HL-60 (cell line): Measurements from ENCODE around the gene RASSF8.

ENCODE experiments used
- DNase-seq, 2 experiments: peaks; one replicate each; pipeline ENCODE4 v3.0.0-alpha.2; 2010 to 2020; ENCODE audit warnings: low read depth in 1 of 2, low spot score in 1 of 2
- H3K27ac ChIP-seq: fragments of 250-450 bp; sonication (Bioruptor Pico); replicated peaks from 2 replicates; pipeline ENCODE4 v1.5.1; 2020; ENCODE audit warnings: mild to moderate bottlenecking, moderate library complexity
- H3K27me3 ChIP-seq: fragments of 250-450 bp; sonication (Bioruptor Pico); 2 replicates; pipeline ENCODE4 v1.5.1; 2021; ENCODE audit warnings: mild to moderate bottlenecking, moderate library complexity; ENCODE audit not compliant: insufficient read depth, poor library complexity, severe bottlenecking
- H3K4me3 ChIP-seq: replicated peaks from 2 replicates; pipeline ENCODE4 v1.5.1; 2011; ENCODE audit warnings: mild to moderate bottlenecking, control low read depth, low read length; ENCODE audit not compliant: insufficient read depth
- CTCF ChIP-seq: IDR thresholded peaks from one replicate; pipeline ENCODE4 v1.5.1; 2011; ENCODE audit warnings: low read length, control low read depth, inconsistent platforms; ENCODE audit not compliant: insufficient read depth
- GABPA ChIP-seq: IDR thresholded peaks from 2 replicates; pipeline ENCODE4 v1.6.1; 2012; ENCODE audit warnings: low read depth
- POLR2AphosphoS5 ChIP-seq: IDR thresholded peaks from 2 replicates; pipeline ENCODE4 v1.6.1; 2012; ENCODE audit warnings: low read depth
- REST ChIP-seq: IDR thresholded peaks from 2 replicates; pipeline ENCODE4 v1.6.1; 2012; ENCODE audit warnings: low read depth; ENCODE audit not compliant: insufficient replicate concordance
- SPI1 ChIP-seq: IDR thresholded peaks from 2 replicates; pipeline ENCODE4 v1.6.1; 2012; ENCODE audit warnings: low read depth, mild to moderate bottlenecking, borderline replicate concordance

The RASSF8 gene

GRCh38 chr12:26046203-26046602 is 87.7 kb downstream of the RASSF8 start:
- H3K27me3 ChIP-seq, result no peaks in the 10 kb centered on the region
- H3K27ac ChIP-seq, result no peak overlapping the region
- H3K4me3 ChIP-seq, result no peak overlapping the region
- DNase-seq, result no peak
- TF ChIP-seq SPI1 (no peak), REST (no peak), CTCF (no peak)

GRCh38 chr12:26046906-26047305 is 88.4 kb downstream of the RASSF8 start:
- TF ChIP-seq CTCF (no peak), SPI1 (no peak), GABPA (no peak)
- DNase-seq, result no peak
- no peak overlapping the region for H3K27ac ChIP-seq
- H3K4me3 ChIP-seq, result no peak overlapping the region
- H3K27me3 ChIP-seq, result no peaks in the 10 kb centered on the region

GRCh38 chr12:26047401-26048226 is 89.1 kb downstream of the RASSF8 start:
- no peak overlapping the region for H3K4me3 ChIP-seq

More at GRCh38 chr12:26047401-26048226, 89.1 kb downstream of the RASSF8 start:
- DNase-seq, result no peak
- Histone ChIP-seq H3K27ac (no peak overlapping the region), H3K27me3 (no peaks in the 10 kb centered on the region)
- TF ChIP-seq CTCF (no peak), REST (no peak), POLR2AphosphoS5 (no peak), GABPA (no peak), SPI1 (no peak)
